Retinal pigment epithelial cell (primary cell): ENCODE data around the gene CER1.
A peak's percentile ranks its signal among the peaks of the same experiment; 100 is the strongest.
"Not testable (repeated sequence)": the region's sequence is repeated elsewhere in the genome, so short reads cannot be mapped to it uniquely, and the experiment has no call there.

Source experiments
- DNase-seq: peaks from one replicate; pipeline ENCODE4 v3.0.0-alpha.2; 2010; ENCODE audit warnings: low read depth
- H3K4me3 ChIP-seq: 2 replicates; pipeline ENCODE4 v1.5.1; 2011; ENCODE audit warnings: mild to moderate bottlenecking, low read length, control low read depth, moderate library complexity
- TF ChIP-seq, protein P1 (sequence below): conservative IDR thresholded peaks from 2 replicates; pipeline ENCODE4 v1.5.1; 2011; ENCODE audit warnings: low read depth, low read length, control low read depth, inconsistent platforms

The CER1 gene

GRCh38 chr9:14702200-14702720, 20.3 kb downstream of the CER1 start:
- no peak overlapping the region for H3K4me3 ChIP-seq
- DNase-seq = no peak
- TF ChIP-seq, protein P1, sequence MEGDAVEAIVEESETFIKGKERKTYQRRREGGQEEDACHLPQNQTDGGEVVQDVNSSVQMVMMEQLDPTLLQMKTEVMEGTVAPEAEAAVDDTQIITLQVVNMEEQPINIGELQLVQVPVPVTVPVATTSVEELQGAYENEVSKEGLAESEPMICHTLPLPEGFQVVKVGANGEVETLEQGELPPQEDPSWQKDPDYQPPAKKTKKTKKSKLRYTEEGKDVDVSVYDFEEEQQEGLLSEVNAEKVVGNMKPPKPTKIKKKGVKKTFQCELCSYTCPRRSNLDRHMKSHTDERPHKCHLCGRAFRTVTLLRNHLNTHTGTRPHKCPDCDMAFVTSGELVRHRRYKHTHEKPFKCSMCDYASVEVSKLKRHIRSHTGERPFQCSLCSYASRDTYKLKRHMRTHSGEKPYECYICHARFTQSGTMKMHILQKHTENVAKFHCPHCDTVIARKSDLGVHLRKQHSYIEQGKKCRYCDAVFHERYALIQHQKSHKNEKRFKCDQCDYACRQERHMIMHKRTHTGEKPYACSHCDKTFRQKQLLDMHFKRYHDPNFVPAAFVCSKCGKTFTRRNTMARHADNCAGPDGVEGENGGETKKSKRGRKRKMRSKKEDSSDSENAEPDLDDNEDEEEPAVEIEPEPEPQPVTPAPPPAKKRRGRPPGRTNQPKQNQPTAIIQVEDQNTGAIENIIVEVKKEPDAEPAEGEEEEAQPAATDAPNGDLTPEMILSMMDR = no peak

DNA sequence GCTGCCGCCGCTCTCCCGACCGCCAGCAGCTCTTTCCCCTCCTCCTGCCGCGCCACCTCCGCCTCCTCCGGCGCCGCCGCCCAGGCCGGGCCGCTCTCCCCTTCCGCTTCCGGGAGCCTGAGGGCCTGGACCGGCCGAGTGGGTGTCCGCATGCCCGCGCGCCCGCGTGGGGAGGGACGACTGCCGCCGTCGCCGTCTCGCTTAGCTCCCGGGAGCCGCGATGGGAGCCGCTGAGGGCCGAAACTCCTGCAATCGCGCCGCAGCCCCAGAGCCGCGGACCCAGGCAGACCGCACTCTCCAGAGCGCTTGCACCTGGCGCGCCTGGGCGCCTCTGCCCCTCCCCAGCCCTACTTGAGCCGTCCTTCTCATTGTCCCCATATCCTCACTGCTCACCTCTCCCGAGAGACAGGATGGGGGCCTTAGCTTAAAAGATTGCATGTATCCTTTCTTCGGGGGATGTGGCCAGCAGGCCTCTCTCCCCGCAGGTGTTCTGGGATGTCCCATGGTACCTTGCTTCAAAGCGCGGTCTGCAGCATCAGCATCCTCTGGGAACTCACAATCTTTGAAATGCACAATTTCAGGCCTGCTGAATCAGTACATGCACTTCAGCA, 29.2 kb downstream of the CER1 start, which contains the start of gene ZDHHC21:
ZDHHC21 (minus strand) TSS at position 182 of the 611 bp plus-strand sequence. CDS start 19,092 bp downstream, outside the sequence.
- TF ChIP-seq, protein P1 = no peak
- no peak for DNase-seq
- peak within 1 kb of the TSS; percentile 87 for H3K4me3 ChIP-seq

- H3K4me3 ChIP-seq = peak overlapping the region; percentile 87
- TF ChIP-seq, protein P1 = no peak
- no peak for DNase-seq
Observed at GRCh38 chr9:14692470-14693250, 29.9 kb downstream of the CER1 start.

- TF ChIP-seq, protein P1 = no peak
- peak overlapping the region; percentile 9 for H3K4me3 ChIP-seq
- DNase-seq = no peak
Observed at GRCh38 chr9:14690948-14691730, 31.4 kb downstream of the CER1 start.

- H3K4me3 ChIP-seq = no peak overlapping the region
- TF ChIP-seq, protein P1 = no peak
- DNase-seq = peak; percentile 32
Observed at GRCh38 chr9:14687042-14687719, 35.4 kb downstream of the CER1 start.

- TF ChIP-seq, protein P1 = no peak
- no peak overlapping the region for H3K4me3 ChIP-seq
- no peak for DNase-seq
Observed at GRCh38 chr9:14686168-14686567, 36.4 kb downstream of the CER1 start.

DNA sequence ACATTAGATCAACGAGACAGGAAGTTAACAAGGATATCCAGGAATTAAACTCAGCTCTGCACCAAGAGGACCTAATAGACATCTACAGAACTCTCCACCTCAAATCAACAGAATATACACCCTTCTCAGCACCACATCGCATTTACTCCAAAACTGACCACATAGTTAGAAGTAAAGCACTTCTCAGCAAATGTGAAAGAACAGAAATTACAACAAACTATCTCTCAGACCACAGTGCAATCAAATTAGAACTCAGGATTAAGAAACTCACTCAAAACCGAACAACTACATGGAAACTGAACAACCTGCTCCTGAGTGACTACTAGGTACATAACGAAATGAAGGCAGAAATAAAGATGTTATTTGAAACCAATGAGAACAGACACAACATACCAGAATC, 39.9 kb downstream of the CER1 start:
- not testable (repeated sequence) for H3K4me3 ChIP-seq, DNase-seq
